ENCODE results near the gene PLPPR3.

- TF ChIP-seq TAF1 (IDR thresholded peaks at IDR 0.05; ENCODE audit: borderline replicate concordance, insufficient read depth, low read length), result no peak
- TF ChIP-seq POLR2AphosphoS5 (IDR thresholded peaks at IDR 0.05; ENCODE audit: low read depth, low read length), result no peak
- TF ChIP-seq REST (IDR thresholded peaks at IDR 0.05; ENCODE audit: insufficient read depth in 1 of 2, low read depth in 2 of 2, low read length in 2 of 2), result no peak
Observed at GRCh38 chr19:850221-850978, 28.6 kb upstream of the PLPPR3 start.

Measured in PFSK-1 (cell line).